AG04449 (cell line): Measurements from ENCODE around the gene AQP7.

Source experiments
- CTCF ChIA-PET: fragments of 350-600 bp; formaldehyde crosslinking; extraction: SDS; loops from one replicate; lab custom pipeline; 2021; ENCODE audit warnings: antibody characterized with exemption; lab: Yijun Ruan, JAX
- POLR2A ChIA-PET: fragments of 400-600, 350-600 bp; formaldehyde crosslinking; extraction: SDS; loops from one replicate; lab custom pipeline; 2020; ENCODE audit warnings: antibody characterized with exemption, inconsistent platforms; lab: Yijun Ruan, JAX
- DNase-seq: peaks from one replicate; pipeline ENCODE4 v3.0.0-alpha.2; 2010; ENCODE audit warnings: low read depth, low spot score
- H3K4me3 ChIP-seq: 2 replicates; pipeline ENCODE4 v1.5.1; 2011; ENCODE audit warnings: low read depth, mild to moderate bottlenecking, control low read depth, low read length
- CTCF ChIP-seq: IDR thresholded peaks from one replicate; pipeline ENCODE4 v1.5.1; 2011; ENCODE audit warnings: mild to moderate bottlenecking, moderate library complexity, low read length, control low read depth, inconsistent platforms; ENCODE audit not compliant: insufficient read depth; ENCODE audit errors: missing control alignments

Gene AQP7

GRCh38 chr9:33436445-33436844 is 34.1 kb upstream of the AQP7 start:
- ChIA-PET CTCF (interaction anchor here (1.5 to 7.1 kb wide), 3 partner anchors 16 to 20 kb away, joined by 3 to 81 read pairs (median 33); no protein-coding TSS in a partner anchor), POLR2A (no interaction called here)
- DNase-seq = no peak
- no peak overlapping the region for H3K4me3 ChIP-seq
- TF ChIP-seq CTCF = no peak

- POLR2A ChIA-PET = interaction anchor here (0.7 kb wide), 1 partner anchor 38 kb away, joined by 3 read pairs; the partner anchor contains the start of gene NOL6
- CTCF ChIA-PET = interaction anchor here (1.5 to 6.3 kb wide), 3 partner anchors 11 to 19 kb away, joined by 3 to 33 read pairs (median 8); partner anchors contain the start of gene AQP3
- TF ChIP-seq CTCF = no peak
- DNase-seq = no peak
- no peak overlapping the region for H3K4me3 ChIP-seq
Measured at GRCh38 chr9:33435821-33436277, 33.5 kb upstream of the AQP7 start.

GRCh38 chr9:33434317-33435105 is 32.1 kb upstream of the AQP7 start:
- ChIA-PET CTCF (interaction anchor here (0.8 to 6.3 kb wide), 6 partner anchors 13 to 190 kb away, joined by 3 to 45 read pairs (median 6); partner anchors contain the start of gene AQP3), POLR2A (no interaction called here)

GRCh38 chr9:33433871-33434270 is 31.5 kb upstream of the AQP7 start:
- H3K4me3 ChIP-seq = no peak overlapping the region
- no peak for DNase-seq
- POLR2A ChIA-PET = no interaction called here
- TF ChIP-seq CTCF = no peak
- CTCF ChIA-PET = interaction anchor here (1.3 to 6.3 kb wide), 5 partner anchors 14 to 59 kb away, joined by 3 to 45 read pairs (median 5); no protein-coding TSS in a partner anchor

More at GRCh38 chr9:33434317-33435105, 32.1 kb upstream of the AQP7 start:
- no peak for TF ChIP-seq CTCF
- DNase-seq = no peak
- H3K4me3 ChIP-seq = no peak overlapping the region

- DNase-seq = no peak
- no peak overlapping the region for H3K4me3 ChIP-seq
- CTCF ChIA-PET = interaction anchor here (1.3 to 6.3 kb wide), 6 partner anchors 16 to 291 kb away, joined by 3 to 45 read pairs (median 5); partner anchors contain the start of gene AQP3
- POLR2A ChIA-PET = no interaction called here
- no peak for TF ChIP-seq CTCF
Measured at GRCh38 chr9:33431420-33431819, 29.1 kb upstream of the AQP7 start.

- DNase-seq = no peak
- no peak for TF ChIP-seq CTCF
- no peak overlapping the region for H3K4me3 ChIP-seq
- ChIA-PET CTCF (interaction anchor here (1.3 to 6.3 kb wide), 5 partner anchors 15 to 291 kb away, joined by 3 to 45 read pairs (median 3); no protein-coding TSS in a partner anchor), POLR2A (no interaction called here)
Measured at GRCh38 chr9:33430942-33431341, 28.6 kb upstream of the AQP7 start.
